ENCODE results near the gene OR3A3. TPM values are rescaled to one million over a fixed set of nuclear protein-coding genes. Genes with fewer than 3 reads are reported as not detected.
"Not testable (repeated sequence)": the region's sequence is repeated elsewhere in the genome, so short reads cannot be mapped to it uniquely, and the experiment has no call there.

The OR3A3 gene
- total RNA-seq, 2 donors from 2014 or later: not detected

GRCh38 chr17:3448059-3448665, 37.0 kb downstream of the OR3A3 start:
- Mint-ChIP-seq H3K4me3 (no peak overlapping the region), H3K4me1 (no peaks in the 10 kb centered on the region), H3K9me3 (no peaks in the 10 kb centered on the region), H3K27me3 (ENCODE audit: insufficient read depth) (peaks cover 2% of the 10 kb centered on the region), H3K27ac (no peak overlapping the region), H3K36me3 (ENCODE audit: low read depth) (no peaks in the 10 kb centered on the region)
- no peak overlapping the region for H3K9ac ChIP-seq (ENCODE audit: extremely low read depth, low read length, poor library complexity, severe bottlenecking)
- no peak overlapping the region for H3K27ac ChIP-seq (ENCODE audit: low read depth, low read length)
- no peak overlapping the region for H3K4me3 ChIP-seq (ENCODE audit: low read length)
- WGBS, 2 experiments (ENCODE audit: insufficient coverage in 1 of 2, insufficient read length in 1 of 2): 85 to 93% methylated on average over 2 of the region's 2 CpGs
- H3K9me3 ChIP-seq (ENCODE audit: control insufficient read depth, low read length): no peaks in the 10 kb centered on the region
- no peak for TF ChIP-seq CTCF (conservative IDR thresholded peaks at IDR 0.05)
- H3K36me3 ChIP-seq (ENCODE audit: control insufficient read depth, insufficient read depth, low read length): no peaks in the 10 kb centered on the region
- no peak for DNase-seq
- no peaks in the 10 kb centered on the region for H3K4me1 ChIP-seq (ENCODE audit: control insufficient read depth, insufficient read depth, low read length)
- H3K27me3 ChIP-seq (ENCODE audit: control insufficient read depth, insufficient read depth, low read length, poor library complexity, severe bottlenecking): no peaks in the 10 kb centered on the region

GRCh38 chr17:3466355-3466754, 55.2 kb downstream of the OR3A3 start:
- not testable (repeated sequence) for H3K27me3 ChIP-seq (ENCODE audit: control insufficient read depth, insufficient read depth, low read length, poor library complexity, severe bottlenecking); H3K27ac Mint-ChIP-seq; H3K9ac ChIP-seq (ENCODE audit: extremely low read depth, low read length, poor library complexity, severe bottlenecking); H3K4me1 ChIP-seq (ENCODE audit: control insufficient read depth, insufficient read depth, low read length); H3K9me3 ChIP-seq (ENCODE audit: control insufficient read depth, low read length); H3K27ac ChIP-seq (ENCODE audit: low read depth, low read length); H3K27me3 Mint-ChIP-seq (ENCODE audit: insufficient read depth); H3K36me3 Mint-ChIP-seq (ENCODE audit: low read depth); H3K4me3 ChIP-seq (ENCODE audit: low read length); H3K4me3 Mint-ChIP-seq; DNase-seq; H3K36me3 ChIP-seq (ENCODE audit: control insufficient read depth, insufficient read depth, low read length); H3K4me1 Mint-ChIP-seq
- H3K9me3 Mint-ChIP-seq: peaks cover 11% of the 10 kb centered on the region
- WGBS, 2 experiments (ENCODE audit: insufficient coverage in 1 of 2, insufficient read length in 1 of 2): no CpG with 5 or more reads among the region's 1 CpG

GRCh38 chr17:3469529-3469928, 58.4 kb downstream of the OR3A3 start:
- H3K4me3 ChIP-seq (ENCODE audit: low read length): no peak overlapping the region
- H3K27ac Mint-ChIP-seq: no peak overlapping the region
- 70 to 74% methylated on average over 4 to 5 of the region's 5 CpGs for WGBS, 2 experiments (ENCODE audit: insufficient coverage in 1 of 2, insufficient read length in 1 of 2)
- no peaks in the 10 kb centered on the region for H3K4me1 ChIP-seq (ENCODE audit: control insufficient read depth, insufficient read depth, low read length)
- no peaks in the 10 kb centered on the region for H3K27me3 ChIP-seq (ENCODE audit: control insufficient read depth, insufficient read depth, low read length, poor library complexity, severe bottlenecking)
- DNase-seq: no peak
- H3K9me3 ChIP-seq (ENCODE audit: control insufficient read depth, low read length): no peaks in the 10 kb centered on the region
- no peaks in the 10 kb centered on the region for H3K27me3 Mint-ChIP-seq (ENCODE audit: insufficient read depth)
- no peaks in the 10 kb centered on the region for H3K36me3 ChIP-seq (ENCODE audit: control insufficient read depth, insufficient read depth, low read length)
- no peak overlapping the region for H3K9ac ChIP-seq (ENCODE audit: extremely low read depth, low read length, poor library complexity, severe bottlenecking)
- H3K4me1 Mint-ChIP-seq: no peaks in the 10 kb centered on the region
- no peak overlapping the region for H3K4me3 Mint-ChIP-seq
- peaks cover 4% of the 10 kb centered on the region for H3K9me3 Mint-ChIP-seq
- H3K27ac ChIP-seq (ENCODE audit: low read depth, low read length): no peak overlapping the region
- no peak for TF ChIP-seq CTCF (conservative IDR thresholded peaks at IDR 0.05)
- no peaks in the 10 kb centered on the region for H3K36me3 Mint-ChIP-seq (ENCODE audit: low read depth)

GRCh38 chr17:3471599-3471998, 60.4 kb downstream of the OR3A3 start, which contains the start of gene SPATA22:
Gene SPATA22 (minus strand): TSS chr17:3471819. CDS start chr17:3469325, 2,494 bp downstream.
- Mint-ChIP-seq H3K27ac (no peak within 1 kb of the TSS), H3K4me3 (no peak within 1 kb of the TSS)

More at GRCh38 chr17:3471599-3471998, 60.4 kb downstream of the OR3A3 start, which contains the start of gene SPATA22:
- no peaks in the 10 kb centered on the region for H3K9me3 Mint-ChIP-seq
- Histone ChIP-seq H3K27ac (ENCODE audit: low read depth, low read length) (no peak within 1 kb of the TSS), H3K4me1 (ENCODE audit: control insufficient read depth, insufficient read depth, low read length) (no peaks in the 10 kb centered on the region), H3K9me3 (ENCODE audit: control insufficient read depth, low read length) (no peaks in the 10 kb centered on the region), H3K36me3 (ENCODE audit: control insufficient read depth, insufficient read depth, low read length) (no peaks in the 10 kb centered on the region), H3K9ac (ENCODE audit: extremely low read depth, low read length, poor library complexity, severe bottlenecking) (no peak within 1 kb of the TSS), H3K27me3 (ENCODE audit: control insufficient read depth, insufficient read depth, low read length, poor library complexity, severe bottlenecking) (no peaks in the 10 kb centered on the region), H3K4me3 (ENCODE audit: low read length) (no peak within 1 kb of the TSS)
- DNase-seq: no peak
- TF ChIP-seq CTCF (conservative IDR thresholded peaks at IDR 0.05): no peak
- WGBS, 2 experiments (ENCODE audit: insufficient coverage in 1 of 2, insufficient read length in 1 of 2): 94 to 100% methylated on average over 27 to 38 of the region's 38 CpGs
- no peaks in the 10 kb centered on the region for H3K4me1 Mint-ChIP-seq
- H3K27me3 Mint-ChIP-seq (ENCODE audit: insufficient read depth): no peaks in the 10 kb centered on the region
- H3K36me3 Mint-ChIP-seq (ENCODE audit: low read depth): no peaks in the 10 kb centered on the region
